A673 (cell line): ENCODE results near the gene DSCAML1. TPM values are rescaled to one million over a fixed set of nuclear protein-coding genes. Genes with fewer than 3 reads are reported as not detected.

ENCODE experiments used
- BruUV-seq: library from RNA; stranded (reverse); fragments of 400-500 nt; replicated peaks from 2 replicates; lab custom pipeline; 2021; lab: Mats Ljungman, UMichigan
- CTCF ChIA-PET: fragments of 300-600 bp; sonication (Branson Sonifier 250); formaldehyde crosslinking; loops from one replicate; lab custom pipeline; 2022; ENCODE audit warnings: antibody characterized with exemption; lab: Charles Lee
- POLR2A ChIA-PET: fragments of 300-600 bp; sonication (Branson Sonifier 250); formaldehyde crosslinking; loops from one replicate; lab custom pipeline; 2022; ENCODE audit warnings: antibody characterized with exemption; ENCODE audit not compliant: low non-redundant PET; lab: Charles Lee
- DNase-seq: peaks from one replicate; pipeline ENCODE4 v3.0.0-alpha.2; 2015; ENCODE audit warnings: low spot score
- H3K27ac ChIP-seq: fragments of 200-600 bp; sonication (generic); 2 replicates; pipeline ENCODE4 v1.5.1; 2016; ENCODE audit warnings: mixed run types, low read depth, mild to moderate bottlenecking, mixed read lengths, antibody characterized with exemption, low read length; ENCODE audit not compliant: poor library complexity, severe bottlenecking
- H3K27me3 ChIP-seq: fragments of 200-600 bp; sonication (generic); replicated peaks from 2 replicates; pipeline ENCODE4 v1.6.1; 2017; ENCODE audit warnings: mixed run types, low read depth, mild to moderate bottlenecking, mixed read lengths, antibody characterized with exemption, low read length; ENCODE audit not compliant: insufficient read depth, poor library complexity
- H3K36me3 ChIP-seq: fragments of 200-600 bp; sonication (generic); 2 replicates; pipeline ENCODE4 v1.6.1; 2016; ENCODE audit warnings: mixed run types, mild to moderate bottlenecking, mixed read lengths, antibody characterized with exemption, low read length; ENCODE audit not compliant: insufficient read depth, poor library complexity, severe bottlenecking
- H3K4me1 ChIP-seq: fragments of 200-600 bp; sonication (generic); 2 replicates; pipeline ENCODE4 v1.6.1; 2017; ENCODE audit warnings: mixed run types, mild to moderate bottlenecking, mixed read lengths, antibody characterized with exemption, low read length; ENCODE audit not compliant: insufficient read depth, poor library complexity, severe bottlenecking
- H3K4me3 ChIP-seq: fragments of 200-600 bp; sonication (generic); 2 replicates; pipeline ENCODE4 v1.5.1; 2016; ENCODE audit warnings: low read depth, mixed run types, mild to moderate bottlenecking, mixed read lengths, low read length; ENCODE audit not compliant: poor library complexity, severe bottlenecking
- H3K9me3 ChIP-seq: fragments of 200-600 bp; sonication (generic); 2 replicates; pipeline ENCODE4 v1.6.1; 2016; ENCODE audit warnings: mixed run types, low read depth, mild to moderate bottlenecking, mixed read lengths, antibody characterized with exemption, low read length; ENCODE audit not compliant: poor library complexity, severe bottlenecking
- CTCF ChIP-seq: fragments of 300-800, 200-600 bp; sonication (generic); conservative IDR thresholded peaks from 2 replicates; pipeline ENCODE4 v1.5.1; 2017; ENCODE audit warnings: low read depth, mild to moderate bottlenecking, antibody characterized with exemption, low read length, moderate library complexity, mixed read lengths
- EZH2 ChIP-seq: fragments of 200-600 bp; sonication (generic); IDR thresholded peaks from 2 replicates; pipeline ENCODE4 v1.6.1; 2017; ENCODE audit warnings: borderline replicate concordance, low read depth, mild to moderate bottlenecking, mixed read lengths, antibody characterized with exemption, low read length; ENCODE audit not compliant: poor library complexity, severe bottlenecking
- intact Hi-C: fragments of 100-400 bp; cut with micrococcal nuclease; formaldehyde crosslinking; loops from one replicate; pipeline ENCODE4 v1.10.0; 2022; ENCODE audit not compliant: unreplicated experiment
- total RNA-seq: library from RNA; stranded (reverse); gene quantifications from 2 replicates; pipeline ENCODE4 v1.2.3, GENCODE V29; 2021

The DSCAML1 gene
- total RNA-seq, 1 experiment from 2014 or later = not detected

- peaks cover 20% of the 10 kb centered on the region for H3K36me3 ChIP-seq
- BruUV-seq = no TSS peak
- POLR2A ChIA-PET = no interaction called here
Observed at GRCh38 chr11:117392979-117393378, 404.0 kb downstream of the DSCAML1 start.

GRCh38 chr11:117392001-117392690, 404.9 kb downstream of the DSCAML1 start:
- Histone ChIP-seq H3K4me1 (no peaks in the 10 kb centered on the region), H3K36me3 (peaks cover 26% of the 10 kb centered on the region), H3K4me3 (no peak overlapping the region), H3K27ac (no peak overlapping the region), H3K9me3 (no peaks in the 10 kb centered on the region), H3K27me3 (no peaks in the 10 kb centered on the region)
- intact Hi-C loops = no loop called here
- no peak for TF ChIP-seq CTCF
- no peak for TF ChIP-seq EZH2
- BruUV-seq = no TSS peak
- POLR2A ChIA-PET = no interaction called here
- CTCF ChIA-PET = no interaction called here
- DNase-seq = no peak

More at GRCh38 chr11:117392979-117393378, 404.0 kb downstream of the DSCAML1 start:
- CTCF ChIA-PET = no interaction called here
- intact Hi-C loops = no loop called here
- TF ChIP-seq CTCF (no peak), EZH2 (no peak)
- no peaks in the 10 kb centered on the region for H3K4me1 ChIP-seq
- H3K9me3 ChIP-seq = no peaks in the 10 kb centered on the region
- no peak overlapping the region for H3K4me3 ChIP-seq
- no peaks in the 10 kb centered on the region for H3K27me3 ChIP-seq
- DNase-seq = no peak
- H3K27ac ChIP-seq = no peak overlapping the region

GRCh38 chr11:117391181-117391580, 405.8 kb downstream of the DSCAML1 start:
- ChIA-PET CTCF (no interaction called here), POLR2A (no interaction called here)
- no TSS peak for BruUV-seq
- Histone ChIP-seq H3K27ac (no peak overlapping the region), H3K27me3 (no peaks in the 10 kb centered on the region), H3K9me3 (no peaks in the 10 kb centered on the region), H3K36me3 (peaks cover 20% of the 10 kb centered on the region), H3K4me1 (no peaks in the 10 kb centered on the region), H3K4me3 (no peak overlapping the region)
- intact Hi-C loops = no loop called here
- no peak for DNase-seq
- TF ChIP-seq CTCF = no peak
- TF ChIP-seq EZH2 = no peak
